Testis (tissue), 3 donors: ENCODE results near the gene IRX5. TPM values are rescaled to one million over a fixed set of nuclear protein-coding genes. Genes with fewer than 3 reads are reported as not detected.
A peak's percentile ranks its signal among the peaks of the same experiment; 100 is the strongest.

ENCODE experiments used
- DNase-seq: peaks from one replicate; pipeline ENCODE4 v3.0.0-alpha.2; 2019
- H3K27ac ChIP-seq, 2 donors: fragments of 200-600 bp; sonication (generic); one replicate each; pipeline ENCODE4 v1.5.1; 2019
- H3K27me3 ChIP-seq: fragments of 200-600 bp; sonication (generic); one replicate; pipeline ENCODE4 v1.5.1; 2019
- H3K36me3 ChIP-seq: fragments of 200-600 bp; sonication (generic); one replicate; pipeline ENCODE4 v1.5.1; 2017; ENCODE audit warnings: low read depth; ENCODE audit errors: missing control alignments
- H3K4me1 ChIP-seq: fragments of 200-600 bp; sonication (generic); one replicate; pipeline ENCODE4 v1.5.1; 2019
- H3K4me3 ChIP-seq, 2 donors: fragments of 200-600 bp; sonication (generic); one replicate each; pipeline ENCODE4 v1.5.1; 2017 to 2019
- H3K9me3 ChIP-seq: fragments of 200-600 bp; sonication (generic); one replicate; pipeline ENCODE4 v1.5.1; 2017
- CTCF ChIP-seq, 3 experiments: fragments of 450-650 bp in 2 of 3; fragments of 200-600 bp in 1 of 3; sonication (generic) in 1 of 3; IDR thresholded peaks; one replicate each; pipeline ENCODE4 v1.5.1; 2016 to 2019; ENCODE audit warnings: antibody characterized with exemption in 3 of 3, mild to moderate bottlenecking in 2 of 3, moderate library complexity in 1 of 3
- POLR2A ChIP-seq: fragments of 450-650 bp; IDR thresholded peaks from one replicate; pipeline ENCODE4 v1.6.1; 2017; ENCODE audit warnings: antibody characterized with exemption, mild to moderate bottlenecking, moderate library complexity
- WGBS, 2 donors: methylation state at CpG; one replicate each; pipeline ENCODE4 v1.1.5; 2018; 5-methylcytosine and 5-hydroxymethylcytosine counted together
- intact Hi-C: fragments of 100-400 bp; cut with DNase I; formaldehyde crosslinking; loops from one replicate; pipeline ENCODE4 v1.15.1; 2023; ENCODE audit warnings: low total_unique reads
- polyA plus RNA-seq: library from polyadenylated mRNA; stranded (reverse); fragments of 350-450 nt; fragmentation: Illumina TruSeq; extraction: RNeasy Lipid Tissue Mini Kit (QIAGEN cat#74804); gene quantifications from one replicate; pipeline ENCODE4 v1.2.3, GENCODE V29; 2014; ENCODE audit warnings: low read depth, low replicate concordance; ENCODE audit not compliant: insufficient read depth
- total RNA-seq, 2 donors: library from RNA; depleted of rRNA; stranded (reverse); fragments of >200 nt; gene quantifications; one replicate each; pipeline ENCODE4 v1.2.3, GENCODE V29; 2016

IRX5 gene
- total and polyA plus RNA-seq, 3 donors from 2014 or later = 2.3 to 5.7 (median 2.9) TPM

- no peak for TF ChIP-seq POLR2A
- TF ChIP-seq CTCF (IDR thresholded peaks at IDR 0.05) = peak in 1 of 3 experiments; percentile 19
These were observed 2.1 kb upstream of the IRX5 start for GRCh38 chr16:54928411-54929089.

GRCh38 chr16:54929090-54930004, 1.3 kb upstream of the IRX5 start:
- intact Hi-C loops = no loop called here
- Histone ChIP-seq H3K4me3 (peak overlapping the region; percentile 49 to 67), H3K36me3 (no peaks in the 10 kb centered on the region), H3K27ac (peak overlapping the region in 1 of 2 donors; percentile 85), H3K4me1 (peaks cover 8% of the 10 kb centered on the region), H3K9me3 (no peaks in the 10 kb centered on the region), H3K27me3 (no peaks in the 10 kb centered on the region)
- peak; percentile 100 for DNase-seq
- WGBS, 2 donors = 1% methylated on average over 35 to 70 of the region's 73 CpGs
- TF ChIP-seq CTCF (IDR thresholded peaks at IDR 0.05) (no peak), POLR2A (no peak)

More at GRCh38 chr16:54928411-54929089, 2.1 kb upstream of the IRX5 start:
- DNase-seq = peak; percentile 62
- Histone ChIP-seq H3K27ac (peak overlapping the region in 1 of 2 donors; percentile 85), H3K9me3 (no peaks in the 10 kb centered on the region), H3K4me3 (peak overlapping the region; percentile 56 to 67), H3K27me3 (no peaks in the 10 kb centered on the region), H3K36me3 (no peaks in the 10 kb centered on the region), H3K4me1 (peaks cover 8% of the 10 kb centered on the region)
- intact Hi-C loops = no loop called here
- WGBS, 2 donors = 0 to 2% methylated on average over 13 to 79 of the region's 101 CpGs

GRCh38 chr16:54930869-54931119, 129 bp downstream of the IRX5 start:
- peak overlapping the region; percentile 49 to 67 for H3K4me3 ChIP-seq
- TF ChIP-seq CTCF (IDR thresholded peaks at IDR 0.05) (no peak), POLR2A (no peak)
- H3K4me1 ChIP-seq = peaks cover 8% of the 10 kb centered on the region
- no peaks in the 10 kb centered on the region for H3K36me3 ChIP-seq
- no peaks in the 10 kb centered on the region for H3K9me3 ChIP-seq
- H3K27ac ChIP-seq = peak overlapping the region in 1 of 2 donors; percentile 66
- intact Hi-C loops = no loop called here
- peaks cover 3% of the 10 kb centered on the region for H3K27me3 ChIP-seq
- 0 to 1% methylated on average over 7 to 24 of the region's 24 CpGs for WGBS, 2 donors
- no peak for DNase-seq

DNA sequence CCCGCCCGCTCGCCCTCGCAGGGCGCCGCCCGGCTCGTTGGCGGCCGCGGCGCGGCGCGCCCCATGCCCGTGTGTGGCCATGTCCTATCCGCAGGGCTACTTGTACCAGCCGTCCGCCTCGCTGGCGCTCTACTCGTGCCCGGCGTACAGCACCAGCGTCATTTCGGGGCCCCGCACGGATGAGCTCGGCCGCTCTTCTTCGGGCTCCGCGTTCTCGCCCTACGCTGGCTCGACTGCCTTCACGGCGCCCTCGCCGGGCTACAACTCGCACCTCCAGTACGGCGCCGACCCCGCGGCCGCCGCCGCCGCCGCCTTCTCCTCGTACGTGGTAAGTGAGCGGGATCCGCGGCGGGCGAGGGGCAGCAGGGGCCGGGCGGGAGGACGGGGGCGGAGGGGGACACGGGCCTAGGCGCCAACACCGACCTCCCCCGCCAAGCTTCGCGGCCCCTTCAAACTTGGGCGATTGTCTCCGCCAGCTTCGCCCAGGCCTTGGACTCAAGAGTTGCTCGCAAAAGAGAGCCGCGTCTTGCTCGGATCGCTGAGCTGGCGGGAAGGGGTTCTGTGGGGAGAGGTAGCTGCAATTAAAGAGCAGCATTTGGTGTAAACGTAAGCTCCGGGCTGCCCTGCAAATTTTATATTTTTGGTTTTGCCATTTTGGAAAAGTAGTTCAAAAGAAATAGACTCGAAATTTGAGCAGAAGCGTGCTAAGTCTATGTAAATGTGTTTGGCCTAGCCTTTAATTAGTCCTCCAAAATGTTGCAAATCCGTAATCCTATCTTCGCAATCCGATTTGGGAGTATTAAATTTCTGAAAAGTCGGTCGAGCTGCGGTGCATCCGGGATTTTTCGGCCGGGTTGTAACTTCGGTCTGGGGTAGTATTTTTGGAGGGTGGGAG, 702 bp downstream of the IRX5 start:
- peak overlapping the region in 1 of 2 donors; percentile 66 for H3K27ac ChIP-seq
- intact Hi-C loops = no loop called here

More for the DNA sequence above, 702 bp downstream of the IRX5 start:
- H3K36me3 ChIP-seq = no peaks in the 10 kb centered on the region
- H3K27me3 ChIP-seq = peaks cover 3% of the 10 kb centered on the region
- no peaks in the 10 kb centered on the region for H3K9me3 ChIP-seq
- no peak for TF ChIP-seq POLR2A
- TF ChIP-seq CTCF (IDR thresholded peaks at IDR 0.05) = no peak
- no peak for DNase-seq
- peak overlapping the region; percentile 56 to 67 for H3K4me3 ChIP-seq
- WGBS, 2 donors = 5 to 10% methylated on average over 42 to 83 of the region's 91 CpGs
- H3K4me1 ChIP-seq = peaks cover 11% of the 10 kb centered on the region
